Activated CD8-positive, alpha-beta T cell treated with anti-CD3 and anti-CD28 coated beads, Interleukin-2, amount 10 ng/mL, durations not matched to agents 7 days and 5 days (primary cell): ENCODE data around the gene ATP5F1C. TPM values are rescaled to one million over a fixed set of nuclear protein-coding genes. Genes with fewer than 3 reads are reported as not detected.
A peak's percentile ranks its signal among the peaks of the same experiment; 100 is the strongest.

ENCODE experiments used
- ATAC-seq: fragments of 150-1000 bp; cut with Tn5 transposase; one replicate; pipeline ENCODE4 v1.10.0; 2021; ENCODE audit warnings: moderate library complexity
- CTCF ChIA-PET: fragments of 350-600 bp; sonication (Branson Sonifier 250); formaldehyde crosslinking; loops from one replicate; lab custom pipeline; 2021; ENCODE audit warnings: antibody characterized with exemption; lab: Charles Lee
- POLR2A ChIA-PET: fragments of 350-600 bp; sonication (Branson Sonifier 250); formaldehyde crosslinking; loops from one replicate; lab custom pipeline; 2021; ENCODE audit warnings: antibody characterized with exemption; lab: Charles Lee
- DNase-seq: peaks from one replicate; pipeline ENCODE4 v3.0.0-alpha.2; 2020
- H3K27ac Mint-ChIP-seq: one replicate; pipeline ENCODE4 v1.8.0; 2021; ENCODE audit warnings: mild to moderate bottlenecking, mixed read lengths
- H3K27me3 Mint-ChIP-seq: one replicate; pipeline ENCODE4 v1.8.0; 2021; ENCODE audit warnings: low read depth, mixed read lengths
- H3K36me3 Mint-ChIP-seq: one replicate; pipeline ENCODE4 v1.8.0; 2021; ENCODE audit warnings: low read depth, mixed read lengths
- H3K4me1 Mint-ChIP-seq: one replicate; pipeline ENCODE4 v1.8.0; 2021; ENCODE audit warnings: low read depth, mixed read lengths
- H3K4me3 Mint-ChIP-seq: one replicate; pipeline ENCODE4 v1.8.0; 2021; ENCODE audit warnings: mild to moderate bottlenecking, mixed read lengths
- H3K9me3 Mint-ChIP-seq: one replicate; pipeline ENCODE4 v1.8.0; 2022; ENCODE audit warnings: mixed read lengths; ENCODE audit not compliant: insufficient read depth
- total RNA-seq, 2 experiments: library from RNA; stranded (reverse); gene quantifications; one replicate each; pipeline ENCODE4 v1.2.3, GENCODE V29; 2021

The ATP5F1C gene
- total RNA-seq, 2 experiments from 2014 or later = 291 to 293 TPM

DNA sequence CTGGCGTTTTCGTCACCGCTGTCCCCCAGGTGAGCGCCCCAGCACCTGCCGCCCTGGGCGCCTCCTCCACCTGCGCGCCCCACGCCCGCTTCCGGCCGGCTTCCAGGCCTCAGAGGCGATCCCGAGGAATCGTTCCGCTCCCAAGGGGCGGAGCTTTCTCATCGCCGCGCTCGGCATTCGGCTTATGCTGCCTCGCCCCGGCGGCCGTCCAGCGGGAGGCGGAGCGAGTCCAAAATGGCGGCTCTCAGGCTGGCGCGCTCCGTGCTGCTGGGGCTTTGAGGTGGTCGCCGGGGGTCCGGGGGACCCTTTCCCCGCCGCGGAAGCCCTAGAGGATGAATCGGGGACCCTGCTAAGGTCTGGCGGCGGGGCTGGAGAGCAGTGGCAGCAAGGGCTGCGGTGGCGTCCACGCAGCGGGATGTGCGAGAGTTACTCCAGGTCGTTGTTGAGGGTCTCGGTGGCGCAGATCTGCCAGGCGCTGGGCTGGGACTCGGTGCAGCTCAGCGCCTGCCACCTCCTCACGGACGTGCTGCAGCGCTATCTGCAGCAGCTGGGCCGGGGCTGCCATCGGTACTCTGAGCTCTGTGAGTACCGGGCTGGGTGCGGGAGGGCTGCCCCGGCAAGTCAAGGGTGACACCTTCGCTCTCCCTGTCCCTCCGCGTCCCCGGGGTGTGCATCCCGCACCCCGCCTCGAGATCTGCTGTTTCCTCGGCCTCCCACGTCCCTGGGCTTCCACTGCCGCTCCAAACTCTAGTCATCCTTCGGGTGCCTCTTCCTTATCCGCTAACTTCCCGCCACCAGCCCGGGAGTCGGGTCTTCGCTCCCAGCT, 30.5 kb downstream of the ATP5F1C start, which contains the start of gene TAF3:
Gene TAF3, plus strand, starts transcription at position 211 of the 826 bp plus-strand sequence. Its CDS starts 205 bp downstream, at position 416.
- Mint-ChIP-seq H3K36me3 (peaks cover 12% of the 10 kb centered on the region), H3K9me3 (no peaks in the 10 kb centered on the region), H3K27ac (peak within 1 kb of the TSS; percentile 84), H3K27me3 (peaks cover 11% of the 10 kb centered on the region), H3K4me3 (peak within 1 kb of the TSS; percentile 90), H3K4me1 (peaks cover 30% of the 10 kb centered on the region)
- CTCF ChIA-PET = interaction anchor here (0.9 to 3.0 kb wide), 7 partner anchors 10 to 1484 kb away, joined by 3 to 11 read pairs (median 5); partner anchors contain the start of genes ATP5F1C and KIN
- POLR2A ChIA-PET = interaction anchor here (1.3 to 2.3 kb wide), 4 partner anchors 9 to 62 kb away, joined by 5 to 36 read pairs (median 7); partner anchors contain the start of genes ATP5F1C and KIN
- ATAC-seq (peak; percentile 86), DNase-seq (peak; percentile 95)

GRCh38 chr10:7819121-7819460, 31.1 kb downstream of the ATP5F1C start:
- peak overlapping the region; percentile 84 for H3K27ac Mint-ChIP-seq
- H3K4me3 Mint-ChIP-seq = peak overlapping the region; percentile 90
- H3K27me3 Mint-ChIP-seq = peaks cover 11% of the 10 kb centered on the region
- H3K36me3 Mint-ChIP-seq = peaks cover 12% of the 10 kb centered on the region
- CTCF ChIA-PET = interaction anchor here (1.4 to 3.0 kb wide), 3 partner anchors 8 to 31 kb away, joined by 3 to 11 read pairs (median 5); partner anchors contain the start of genes ATP5F1C and KIN
- peak; percentile 53 for ATAC-seq
- POLR2A ChIA-PET = interaction anchor here (2.3 kb wide), 1 partner anchor 31 kb away, joined by 36 read pairs; the partner anchor contains the start of genes ATP5F1C and KIN
- H3K4me1 Mint-ChIP-seq = peaks cover 30% of the 10 kb centered on the region
- H3K9me3 Mint-ChIP-seq = no peaks in the 10 kb centered on the region
- peak; percentile 56 for DNase-seq

DNA sequence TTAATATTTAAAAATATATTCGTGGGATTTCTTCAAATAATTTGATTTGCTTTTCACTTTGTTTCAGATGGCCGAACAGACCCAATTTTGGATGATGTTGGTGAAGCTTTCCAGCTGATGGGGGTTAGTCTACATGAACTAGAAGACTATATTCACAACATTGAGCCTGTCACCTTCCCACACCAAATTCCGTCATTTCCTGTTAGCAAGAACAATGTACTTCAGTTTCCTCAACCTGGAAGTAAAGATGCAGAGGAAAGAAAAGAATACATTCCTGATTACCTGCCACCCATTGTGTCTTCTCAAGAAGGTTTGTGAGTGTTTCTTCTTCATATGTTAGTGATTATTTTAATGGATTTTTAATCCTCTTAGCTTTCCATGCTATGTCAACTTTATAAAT, 36.3 kb downstream of the ATP5F1C start:
- no peak for ATAC-seq
- Mint-ChIP-seq H3K4me3 (no peak overlapping the region), H3K4me1 (peaks cover 16% of the 10 kb centered on the region), H3K9me3 (no peaks in the 10 kb centered on the region), H3K36me3 (peaks cover 36% of the 10 kb centered on the region), H3K27ac (no peak overlapping the region), H3K27me3 (no peaks in the 10 kb centered on the region)
- DNase-seq = no peak
- POLR2A ChIA-PET = interaction anchor here (1.2 kb wide), 1 partner anchor 36 kb away, joined by 4 read pairs; the partner anchor contains the start of genes ATP5F1C and KIN
- CTCF ChIA-PET = no interaction called here

DNA sequence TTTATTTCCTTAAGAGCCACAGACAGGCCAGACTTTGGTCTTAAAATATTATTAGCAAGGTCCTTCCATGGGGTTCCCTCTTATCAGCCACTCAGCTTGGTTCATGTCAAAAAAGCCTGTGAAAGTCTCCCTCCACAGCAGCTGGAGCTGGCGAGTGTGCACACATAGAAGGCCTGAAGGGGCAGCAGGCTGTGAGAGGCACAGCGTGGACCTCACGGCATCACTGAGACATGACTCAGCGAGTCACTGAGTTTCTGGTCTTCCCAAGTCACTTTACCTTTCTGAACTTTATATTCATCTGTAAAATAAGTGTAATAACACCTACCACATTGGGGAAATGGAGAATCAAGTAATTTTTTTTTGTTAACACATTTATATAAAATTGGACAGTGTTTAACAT, 39.0 kb downstream of the ATP5F1C start:
- ChIA-PET POLR2A (no interaction called here), CTCF (no interaction called here)
- Mint-ChIP-seq H3K9me3 (no peaks in the 10 kb centered on the region), H3K4me1 (peaks cover 4% of the 10 kb centered on the region), H3K4me3 (no peak overlapping the region), H3K36me3 (peaks cover 35% of the 10 kb centered on the region), H3K27ac (no peak overlapping the region), H3K27me3 (no peaks in the 10 kb centered on the region)
- ATAC-seq (no peak), DNase-seq (no peak)

DNA sequence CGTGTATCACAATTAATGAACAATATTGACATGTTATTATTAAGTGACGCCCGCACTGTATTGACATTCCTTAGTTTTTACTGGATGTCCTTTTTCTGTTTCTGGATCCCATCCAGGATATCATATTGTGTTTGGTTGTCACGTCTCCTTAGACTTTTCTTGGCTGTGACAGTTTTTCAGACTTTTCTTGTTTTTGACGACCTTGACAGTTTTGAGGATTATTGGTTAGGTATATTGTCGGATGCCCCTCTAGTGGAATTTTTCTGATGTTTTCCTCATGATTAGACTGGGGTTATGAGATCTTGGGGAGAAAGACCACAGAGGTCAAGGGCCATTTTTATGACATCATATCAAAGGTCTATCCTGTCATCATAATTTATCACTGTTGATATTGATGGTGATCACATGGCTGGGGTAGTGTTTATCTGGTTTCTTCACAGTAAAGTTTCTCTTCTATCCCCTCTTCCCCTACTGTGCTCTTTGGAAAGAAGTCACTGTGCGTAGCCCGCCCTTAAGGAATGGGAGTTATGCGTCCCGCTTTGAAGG, 41.4 kb downstream of the ATP5F1C start:
- ChIA-PET POLR2A (no interaction called here), CTCF (no interaction called here)
- no peak for ATAC-seq
- Mint-ChIP-seq H3K4me3 (no peak overlapping the region), H3K27ac (no peak overlapping the region), H3K9me3 (no peaks in the 10 kb centered on the region), H3K27me3 (no peaks in the 10 kb centered on the region), H3K36me3 (peaks cover 39% of the 10 kb centered on the region), H3K4me1 (peaks cover 6% of the 10 kb centered on the region)
- DNase-seq = no peak

DNA sequence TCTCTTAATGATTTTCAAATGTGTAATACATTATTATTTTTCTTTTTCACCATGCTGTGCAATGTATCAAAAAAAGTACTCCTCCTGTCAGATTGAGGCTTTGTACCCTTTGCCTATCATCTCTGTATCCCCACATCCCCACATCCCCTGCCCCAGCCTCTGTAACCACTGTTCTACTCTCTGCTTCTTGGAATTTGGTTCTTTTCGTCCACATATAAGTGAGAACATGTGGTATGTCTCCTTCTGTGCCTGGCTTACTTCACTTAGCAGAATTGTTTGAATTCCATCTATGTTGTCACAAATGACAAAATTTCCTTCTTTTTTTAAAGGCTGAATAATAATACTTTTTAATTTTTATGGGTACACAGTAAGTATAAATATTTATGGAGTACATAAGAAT, 44.1 kb downstream of the ATP5F1C start:
- no peak for DNase-seq
- CTCF ChIA-PET = no interaction called here
- Mint-ChIP-seq H3K27ac (no peak overlapping the region), H3K27me3 (no peaks in the 10 kb centered on the region), H3K36me3 (peaks cover 31% of the 10 kb centered on the region), H3K9me3 (no peaks in the 10 kb centered on the region), H3K4me3 (no peak overlapping the region), H3K4me1 (peaks cover 6% of the 10 kb centered on the region)
- POLR2A ChIA-PET = no interaction called here
- no peak for ATAC-seq

GRCh38 chr10:7833210-7833609, 45.2 kb downstream of the ATP5F1C start:
- CTCF ChIA-PET = no interaction called here
- no peaks in the 10 kb centered on the region for H3K9me3 Mint-ChIP-seq
- peaks cover 27% of the 10 kb centered on the region for H3K36me3 Mint-ChIP-seq
- POLR2A ChIA-PET = no interaction called here
- no peak for DNase-seq
- H3K4me1 Mint-ChIP-seq = peaks cover 6% of the 10 kb centered on the region
- no peaks in the 10 kb centered on the region for H3K27me3 Mint-ChIP-seq
- no peak overlapping the region for H3K4me3 Mint-ChIP-seq
- no peak for ATAC-seq
- no peak overlapping the region for H3K27ac Mint-ChIP-seq

DNA sequence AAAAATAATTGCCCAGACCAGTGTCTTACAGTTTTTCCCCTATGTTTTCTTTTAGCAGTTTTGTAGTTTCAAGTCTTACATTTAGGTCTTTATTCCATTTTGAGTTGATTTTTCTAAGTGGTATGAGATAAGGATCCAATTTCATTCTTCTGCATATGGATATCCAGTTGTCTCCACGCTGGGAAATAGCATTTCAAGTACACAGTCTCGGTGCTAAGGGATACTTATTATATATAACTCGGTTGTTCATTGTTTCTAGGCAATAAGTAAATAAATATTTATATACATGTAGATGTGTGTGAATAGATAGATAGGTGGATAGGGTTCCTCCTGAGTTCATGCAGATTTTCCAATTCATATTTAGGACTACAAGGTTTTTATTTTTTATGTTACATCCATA, 46.3 kb downstream of the ATP5F1C start:
- ATAC-seq (no peak), DNase-seq (no peak)
- Mint-ChIP-seq H3K9me3 (no peaks in the 10 kb centered on the region), H3K4me3 (no peak overlapping the region), H3K27ac (no peak overlapping the region), H3K36me3 (peaks cover 23% of the 10 kb centered on the region), H3K4me1 (peaks cover 6% of the 10 kb centered on the region), H3K27me3 (no peaks in the 10 kb centered on the region)
- ChIA-PET POLR2A (no interaction called here), CTCF (no interaction called here)

DNA sequence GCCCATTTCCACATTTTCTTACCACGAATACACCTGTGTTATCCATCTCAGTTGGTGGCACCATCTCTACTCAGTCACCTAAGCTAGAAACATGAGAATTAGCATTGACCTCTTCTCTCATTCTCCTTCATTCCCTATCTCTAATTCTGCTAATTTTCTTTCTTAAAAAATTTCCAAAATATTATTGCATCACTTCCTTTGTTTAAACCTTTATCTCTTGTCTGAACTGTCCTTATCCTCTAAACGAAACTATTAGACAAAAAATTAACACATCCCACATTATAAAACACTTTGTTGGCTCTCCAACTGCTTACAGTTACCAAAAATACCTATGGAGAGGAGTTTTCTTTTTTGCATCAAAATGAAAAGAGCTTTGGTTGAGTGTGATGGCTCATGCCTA, 48.6 kb downstream of the ATP5F1C start:
- H3K9me3 Mint-ChIP-seq = no peaks in the 10 kb centered on the region
- peaks cover 23% of the 10 kb centered on the region for H3K36me3 Mint-ChIP-seq
- peaks cover 3% of the 10 kb centered on the region for H3K4me1 Mint-ChIP-seq
- no peak overlapping the region for H3K4me3 Mint-ChIP-seq
- no peak for DNase-seq
- ChIA-PET POLR2A (no interaction called here), CTCF (no interaction called here)
- H3K27me3 Mint-ChIP-seq = no peaks in the 10 kb centered on the region
- no peak for ATAC-seq
- H3K27ac Mint-ChIP-seq = no peak overlapping the region

- Mint-ChIP-seq H3K9me3 (no peaks in the 10 kb centered on the region), H3K4me1 (no peaks in the 10 kb centered on the region), H3K36me3 (peaks cover 2% of the 10 kb centered on the region), H3K27me3 (no peaks in the 10 kb centered on the region), H3K4me3 (no peak overlapping the region), H3K27ac (no peak overlapping the region)
- ChIA-PET POLR2A (interaction anchor here (0.7 kb wide), 1 partner anchor 663 kb away, joined by 4 read pairs; no protein-coding TSS in a partner anchor), CTCF (no interaction called here)
- no peak for DNase-seq
- ATAC-seq = no peak
Measured at GRCh38 chr10:7846591-7846990, 58.6 kb downstream of the ATP5F1C start.

- H3K9me3 Mint-ChIP-seq = no peaks in the 10 kb centered on the region
- POLR2A ChIA-PET = no interaction called here
- H3K4me1 Mint-ChIP-seq = no peaks in the 10 kb centered on the region
- H3K27me3 Mint-ChIP-seq = no peaks in the 10 kb centered on the region
- CTCF ChIA-PET = no interaction called here
- DNase-seq (no peak), ATAC-seq (no peak)
- no peak overlapping the region for H3K27ac Mint-ChIP-seq
- no peak overlapping the region for H3K4me3 Mint-ChIP-seq
- H3K36me3 Mint-ChIP-seq = peaks cover 3% of the 10 kb centered on the region
Measured at GRCh38 chr10:7853226-7853842, 65.4 kb downstream of the ATP5F1C start.

- Mint-ChIP-seq H3K27ac (no peak overlapping the region), H3K27me3 (no peaks in the 10 kb centered on the region), H3K9me3 (no peaks in the 10 kb centered on the region), H3K4me1 (no peaks in the 10 kb centered on the region), H3K36me3 (peaks cover 5% of the 10 kb centered on the region), H3K4me3 (no peak overlapping the region)
- ChIA-PET CTCF (no interaction called here), POLR2A (no interaction called here)
- ATAC-seq (no peak), DNase-seq (no peak)
Measured at GRCh38 chr10:7853890-7854289, 65.9 kb downstream of the ATP5F1C start.
